GM23248 (cell line): ENCODE results near the gene IFT74.

Experiments used
- EZH2 ChIP-seq: fragments of 200-600 bp; sonication (generic); IDR thresholded peaks from 2 replicates; pipeline ENCODE4 v1.6.1; 2018; ENCODE audit warnings: antibody characterized with exemption, mild to moderate bottlenecking; ENCODE audit not compliant: insufficient read depth, poor library complexity, severe bottlenecking
- EZH2phosphoT487 ChIP-seq: fragments of 200-600 bp; sonication (generic); IDR thresholded peaks from 2 replicates; pipeline ENCODE4 v1.6.1; 2018; ENCODE audit warnings: antibody characterized with exemption, moderate library complexity, mild to moderate bottlenecking, low read depth; ENCODE audit not compliant: insufficient read depth

- TF ChIP-seq EZH2 (no peak), EZH2phosphoT487 (no peak)
Observed at GRCh38 chr9:27112235-27112634, 156.0 kb downstream of the IFT74 start.
